H1 (cell line): ENCODE results near the gene BRINP3. TPM values are rescaled to one million over a fixed set of nuclear protein-coding genes. Genes with fewer than 3 reads are reported as not detected.

Experiments
- POLR2AphosphoS5 ChIP-seq: IDR thresholded peaks from 2 replicates; pipeline ENCODE4 v1.6.1; 2011; ENCODE audit warnings: low read depth, low read length
- SIN3A ChIP-seq, 2 experiments: IDR thresholded peaks in 1 of 2; conservative IDR thresholded peaks in 1 of 2; 2 replicates each; pipeline ENCODE4 v1.6.1; 2011 to 2012; ENCODE audit warnings: low read length in 2 of 2, improper control_type of control experiment in 1 of 2, low read depth in 1 of 2, mild to moderate bottlenecking in 1 of 2
- polyA plus RNA-seq, 7 experiments: library from polyadenylated mRNA; depleted of rRNA in 3 of 7; stranded (reverse) in 5 of 7; unstranded in 2 of 7; fragments of >200 nt in 5 of 7; fragments of 200-250 nt in 2 of 7; gene quantifications; 1 replicate in 5 of 7; 2 replicates in 1 of 7; 4 replicates in 1 of 7; pipeline versions ENCODE4 v1.2.1 to v1.2.3, GENCODE V29; 2011 to 2013; ENCODE audit warnings: missing spikeins in 2 of 7, mixed read lengths in 2 of 7
- total RNA-seq: library from RNA; stranded (reverse); fragmentation: NEBNext Ultra II Directional; extraction: Animal tissue kit (Norgen Biotek cat#: 25700); gene quantifications from 2 replicates; pipeline ENCODE4 v1.2.1, GENCODE V29; 2021
- TF ChIP-seq, protein P1 (sequence below): fragments of 300-600 bp; sonication (generic); IDR thresholded peaks from 2 replicates; pipeline ENCODE4 v1.7.1; 2012; ENCODE audit warnings: low read length, moderate library complexity, mild to moderate bottlenecking, inconsistent platforms; ENCODE audit not compliant: insufficient replicate concordance

Gene BRINP3
- total and polyA plus RNA-seq, 2 of the 8 experiments (the other 6 are each of a cell fraction or from before 2014, with no cell fraction given): not detected

DNA sequence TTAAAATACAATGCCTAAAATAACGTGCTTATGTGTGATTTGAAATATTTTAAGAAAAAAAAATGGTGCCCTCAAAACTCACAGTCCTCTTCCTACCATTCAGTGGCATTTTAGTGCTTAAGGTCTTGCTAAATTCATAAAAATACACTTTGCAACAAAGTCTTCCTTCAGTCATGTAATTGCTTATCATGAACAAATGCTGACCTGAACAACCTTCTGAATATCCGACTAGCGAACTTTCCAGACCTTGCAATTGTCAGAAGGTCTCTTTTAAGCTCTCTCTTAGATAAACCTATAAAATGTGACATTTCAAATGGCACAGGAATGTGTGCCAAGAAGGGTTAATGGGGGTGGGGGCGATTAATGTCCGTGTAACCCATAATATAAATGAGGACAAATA lies 858 bp downstream of the BRINP3 start (continued):
- TF ChIP-seq, protein P1, sequence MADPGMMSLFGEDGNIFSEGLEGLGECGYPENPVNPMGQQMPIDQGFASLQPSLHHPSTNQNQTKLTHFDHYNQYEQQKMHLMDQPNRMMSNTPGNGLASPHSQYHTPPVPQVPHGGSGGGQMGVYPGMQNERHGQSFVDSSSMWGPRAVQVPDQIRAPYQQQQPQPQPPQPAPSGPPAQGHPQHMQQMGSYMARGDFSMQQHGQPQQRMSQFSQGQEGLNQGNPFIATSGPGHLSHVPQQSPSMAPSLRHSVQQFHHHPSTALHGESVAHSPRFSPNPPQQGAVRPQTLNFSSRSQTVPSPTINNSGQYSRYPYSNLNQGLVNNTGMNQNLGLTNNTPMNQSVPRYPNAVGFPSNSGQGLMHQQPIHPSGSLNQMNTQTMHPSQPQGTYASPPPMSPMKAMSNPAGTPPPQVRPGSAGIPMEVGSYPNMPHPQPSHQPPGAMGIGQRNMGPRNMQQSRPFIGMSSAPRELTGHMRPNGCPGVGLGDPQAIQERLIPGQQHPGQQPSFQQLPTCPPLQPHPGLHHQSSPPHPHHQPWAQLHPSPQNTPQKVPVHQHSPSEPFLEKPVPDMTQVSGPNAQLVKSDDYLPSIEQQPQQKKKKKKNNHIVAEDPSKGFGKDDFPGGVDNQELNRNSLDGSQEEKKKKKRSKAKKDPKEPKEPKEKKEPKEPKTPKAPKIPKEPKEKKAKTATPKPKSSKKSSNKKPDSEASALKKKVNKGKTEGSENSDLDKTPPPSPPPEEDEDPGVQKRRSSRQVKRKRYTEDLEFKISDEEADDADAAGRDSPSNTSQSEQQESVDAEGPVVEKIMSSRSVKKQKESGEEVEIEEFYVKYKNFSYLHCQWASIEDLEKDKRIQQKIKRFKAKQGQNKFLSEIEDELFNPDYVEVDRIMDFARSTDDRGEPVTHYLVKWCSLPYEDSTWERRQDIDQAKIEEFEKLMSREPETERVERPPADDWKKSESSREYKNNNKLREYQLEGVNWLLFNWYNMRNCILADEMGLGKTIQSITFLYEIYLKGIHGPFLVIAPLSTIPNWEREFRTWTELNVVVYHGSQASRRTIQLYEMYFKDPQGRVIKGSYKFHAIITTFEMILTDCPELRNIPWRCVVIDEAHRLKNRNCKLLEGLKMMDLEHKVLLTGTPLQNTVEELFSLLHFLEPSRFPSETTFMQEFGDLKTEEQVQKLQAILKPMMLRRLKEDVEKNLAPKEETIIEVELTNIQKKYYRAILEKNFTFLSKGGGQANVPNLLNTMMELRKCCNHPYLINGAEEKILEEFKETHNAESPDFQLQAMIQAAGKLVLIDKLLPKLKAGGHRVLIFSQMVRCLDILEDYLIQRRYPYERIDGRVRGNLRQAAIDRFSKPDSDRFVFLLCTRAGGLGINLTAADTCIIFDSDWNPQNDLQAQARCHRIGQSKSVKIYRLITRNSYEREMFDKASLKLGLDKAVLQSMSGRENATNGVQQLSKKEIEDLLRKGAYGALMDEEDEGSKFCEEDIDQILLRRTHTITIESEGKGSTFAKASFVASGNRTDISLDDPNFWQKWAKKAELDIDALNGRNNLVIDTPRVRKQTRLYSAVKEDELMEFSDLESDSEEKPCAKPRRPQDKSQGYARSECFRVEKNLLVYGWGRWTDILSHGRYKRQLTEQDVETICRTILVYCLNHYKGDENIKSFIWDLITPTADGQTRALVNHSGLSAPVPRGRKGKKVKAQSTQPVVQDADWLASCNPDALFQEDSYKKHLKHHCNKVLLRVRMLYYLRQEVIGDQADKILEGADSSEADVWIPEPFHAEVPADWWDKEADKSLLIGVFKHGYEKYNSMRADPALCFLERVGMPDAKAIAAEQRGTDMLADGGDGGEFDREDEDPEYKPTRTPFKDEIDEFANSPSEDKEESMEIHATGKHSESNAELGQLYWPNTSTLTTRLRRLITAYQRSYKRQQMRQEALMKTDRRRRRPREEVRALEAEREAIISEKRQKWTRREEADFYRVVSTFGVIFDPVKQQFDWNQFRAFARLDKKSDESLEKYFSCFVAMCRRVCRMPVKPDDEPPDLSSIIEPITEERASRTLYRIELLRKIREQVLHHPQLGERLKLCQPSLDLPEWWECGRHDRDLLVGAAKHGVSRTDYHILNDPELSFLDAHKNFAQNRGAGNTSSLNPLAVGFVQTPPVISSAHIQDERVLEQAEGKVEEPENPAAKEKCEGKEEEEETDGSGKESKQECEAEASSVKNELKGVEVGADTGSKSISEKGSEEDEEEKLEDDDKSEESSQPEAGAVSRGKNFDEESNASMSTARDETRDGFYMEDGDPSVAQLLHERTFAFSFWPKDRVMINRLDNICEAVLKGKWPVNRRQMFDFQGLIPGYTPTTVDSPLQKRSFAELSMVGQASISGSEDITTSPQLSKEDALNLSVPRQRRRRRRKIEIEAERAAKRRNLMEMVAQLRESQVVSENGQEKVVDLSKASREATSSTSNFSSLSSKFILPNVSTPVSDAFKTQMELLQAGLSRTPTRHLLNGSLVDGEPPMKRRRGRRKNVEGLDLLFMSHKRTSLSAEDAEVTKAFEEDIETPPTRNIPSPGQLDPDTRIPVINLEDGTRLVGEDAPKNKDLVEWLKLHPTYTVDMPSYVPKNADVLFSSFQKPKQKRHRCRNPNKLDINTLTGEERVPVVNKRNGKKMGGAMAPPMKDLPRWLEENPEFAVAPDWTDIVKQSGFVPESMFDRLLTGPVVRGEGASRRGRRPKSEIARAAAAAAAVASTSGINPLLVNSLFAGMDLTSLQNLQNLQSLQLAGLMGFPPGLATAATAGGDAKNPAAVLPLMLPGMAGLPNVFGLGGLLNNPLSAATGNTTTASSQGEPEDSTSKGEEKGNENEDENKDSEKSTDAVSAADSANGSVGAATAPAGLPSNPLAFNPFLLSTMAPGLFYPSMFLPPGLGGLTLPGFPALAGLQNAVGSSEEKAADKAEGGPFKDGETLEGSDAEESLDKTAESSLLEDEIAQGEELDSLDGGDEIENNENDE: no peak
- TF ChIP-seq SIN3A (conservative IDR thresholded peaks at IDR 0.05 in 1 of 2, IDR thresholded peaks at IDR 0.05 in 1 of 2; ENCODE audit: low read depth in 1 of 2, low read length in 2 of 2): no peak
- TF ChIP-seq POLR2AphosphoS5: no peak
